HG03097 (cell line): ENCODE measurements around the gene ACYP1.

Experiments
- ATAC-seq: cut with Tn5 transposase; IDR thresholded peaks from one replicate; pipeline ENCODE4 v1.9.1; 2021; ENCODE audit not compliant: unreplicated experiment, low FRiP score

The ACYP1 gene

GRCh38 chr14:75063491-75064204 is at the start of gene ACYP1:
TSS of gene ACYP1 (minus strand) at chr14:75064024. CDS start at chr14:75063553, 471 bp downstream.
- ATAC-seq, result peak; percentile 95

DNA sequence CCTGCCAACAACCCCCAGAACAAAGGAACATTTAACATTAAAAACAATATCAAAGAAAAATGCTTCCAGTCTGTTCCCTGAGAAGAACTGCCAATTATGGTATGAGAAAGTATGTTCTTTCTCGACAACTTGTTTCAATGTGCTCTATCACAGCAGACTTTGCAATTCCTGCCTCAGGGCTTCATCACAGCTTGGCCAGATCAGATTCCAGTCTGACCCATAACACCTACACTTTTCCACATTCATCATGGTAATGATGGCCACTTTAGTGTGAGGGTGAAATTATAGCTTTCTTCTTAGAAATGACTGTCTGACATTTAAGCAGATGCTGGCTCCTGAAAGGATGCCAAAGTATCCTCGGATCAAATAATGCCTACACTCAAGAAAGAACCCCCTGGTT is 46.1 kb upstream of the ACYP1 start:
- no peak for ATAC-seq

DNA sequence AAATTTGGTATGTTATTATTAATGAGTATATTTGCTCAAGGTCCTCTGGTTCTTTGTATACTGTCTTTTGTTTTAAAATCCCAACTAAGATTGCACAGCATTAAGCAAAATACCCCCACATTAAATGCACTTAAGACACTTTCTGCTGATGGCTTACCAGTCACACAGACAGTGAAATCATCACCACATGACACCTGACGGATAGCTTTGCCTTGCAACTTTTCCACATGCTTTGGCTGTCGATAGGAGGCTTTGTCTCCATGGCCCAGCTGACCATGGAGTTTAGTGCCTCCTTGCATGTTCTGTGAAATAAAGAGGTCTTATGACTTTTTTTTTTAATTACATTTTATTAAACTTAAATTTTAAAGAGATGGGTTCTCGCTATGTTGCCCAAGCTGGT is 43.4 kb upstream of the ACYP1 start:
- ATAC-seq, result no peak

GRCh38 chr14:75101491-75101890 is 37.7 kb upstream of the ACYP1 start:
- ATAC-seq, result no peak

- no peak for ATAC-seq
These were observed 34.9 kb upstream of the ACYP1 start for GRCh38 chr14:75098682-75099081.

- ATAC-seq, result no peak
These were observed 34.4 kb upstream of the ACYP1 start for GRCh38 chr14:75098212-75098611.

DNA sequence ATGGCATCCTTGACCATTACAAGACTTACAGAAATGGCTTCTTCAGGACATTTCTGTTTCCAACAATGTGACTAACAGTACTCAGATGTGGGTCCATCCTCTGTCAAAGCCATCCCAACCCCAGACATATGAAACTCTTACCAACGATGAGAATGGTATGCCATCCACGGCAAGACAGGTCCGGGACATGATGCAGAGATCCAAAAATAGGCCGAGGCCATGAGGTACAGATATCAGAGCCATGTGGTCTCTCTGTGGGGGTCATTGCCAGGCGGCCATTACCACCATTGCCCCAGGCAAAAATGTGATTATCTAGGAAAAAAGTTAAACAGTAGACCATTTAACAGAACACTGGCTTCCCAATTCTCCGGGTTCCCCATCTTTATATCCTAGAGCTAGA is 33.1 kb upstream of the ACYP1 start:
- ATAC-seq, result no peak

- ATAC-seq, result no peak
These were observed 31.9 kb upstream of the ACYP1 start for GRCh38 chr14:75095690-75096089.

DNA sequence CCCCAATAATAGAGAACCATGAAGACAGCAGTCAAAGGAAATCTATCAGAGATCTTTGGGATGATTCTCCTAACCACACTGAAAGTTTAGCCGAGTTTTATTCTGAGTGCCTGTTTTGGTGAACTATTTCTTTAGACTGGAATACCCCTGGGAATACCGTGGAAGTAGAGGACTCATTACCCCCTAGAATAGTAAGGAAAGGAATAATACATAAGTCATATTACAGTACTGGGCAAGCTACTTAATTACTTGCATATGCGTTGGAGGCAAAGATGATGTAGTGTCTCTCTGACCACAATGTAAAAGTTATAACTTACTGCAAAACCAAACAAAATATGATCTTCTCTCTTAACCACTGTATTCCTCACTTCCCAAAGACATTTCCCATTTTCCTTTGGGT is 31.1 kb upstream of the ACYP1 start:
- no peak for ATAC-seq

- no peak for ATAC-seq
These were observed 28.9 kb upstream of the ACYP1 start for GRCh38 chr14:75092698-75093097.

- no peak for ATAC-seq
These were observed 27.4 kb upstream of the ACYP1 start for GRCh38 chr14:75091251-75091650.

GRCh38 chr14:75090353-75090752 is 26.5 kb upstream of the ACYP1 start:
- no peak for ATAC-seq

GRCh38 chr14:75088566-75089373 is 24.9 kb upstream of the ACYP1 start:
- no peak for ATAC-seq

DNA sequence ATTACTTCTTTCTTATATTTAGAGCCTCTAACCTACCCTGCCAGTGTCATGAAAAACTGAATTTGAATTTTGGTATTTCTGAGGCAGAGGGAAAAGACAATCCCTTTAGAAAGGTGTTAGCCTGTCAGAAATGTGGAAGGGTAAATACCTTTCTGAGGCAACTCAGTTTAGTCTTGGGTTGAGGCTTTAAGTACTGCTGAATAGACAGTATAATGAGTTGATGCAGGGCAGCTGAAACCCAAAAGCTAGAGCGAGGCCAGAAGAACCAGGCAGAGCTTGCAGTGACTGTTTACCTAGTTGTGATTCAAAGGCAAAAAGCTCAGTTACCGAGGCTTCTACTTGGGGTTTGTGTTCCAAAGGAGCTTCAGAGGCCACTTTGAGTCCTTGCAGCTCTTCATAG is 24.3 kb upstream of the ACYP1 start:
- no peak for ATAC-seq

- ATAC-seq, result no peak
These were observed 20.7 kb upstream of the ACYP1 start for GRCh38 chr14:75084513-75084912.

DNA sequence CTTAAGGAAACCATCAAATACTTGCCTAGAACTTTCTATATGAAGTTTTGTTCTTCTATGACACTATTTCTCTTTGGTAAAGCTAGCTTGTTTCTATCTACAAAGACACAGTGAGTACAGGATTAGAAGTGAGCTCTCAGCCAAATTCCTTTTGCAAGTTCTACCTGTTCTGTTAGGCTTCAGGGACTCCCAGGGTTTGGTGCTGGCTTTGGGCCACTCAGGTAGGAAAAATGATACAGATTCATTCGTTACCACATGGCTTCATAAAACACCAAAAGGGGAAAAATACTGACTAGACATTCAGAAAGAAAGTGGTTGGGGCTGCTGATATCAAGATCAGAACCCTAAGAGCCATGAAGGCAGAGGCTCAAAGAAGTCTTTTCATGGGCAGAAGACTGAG is 19.4 kb upstream of the ACYP1 start:
- no peak for ATAC-seq

DNA sequence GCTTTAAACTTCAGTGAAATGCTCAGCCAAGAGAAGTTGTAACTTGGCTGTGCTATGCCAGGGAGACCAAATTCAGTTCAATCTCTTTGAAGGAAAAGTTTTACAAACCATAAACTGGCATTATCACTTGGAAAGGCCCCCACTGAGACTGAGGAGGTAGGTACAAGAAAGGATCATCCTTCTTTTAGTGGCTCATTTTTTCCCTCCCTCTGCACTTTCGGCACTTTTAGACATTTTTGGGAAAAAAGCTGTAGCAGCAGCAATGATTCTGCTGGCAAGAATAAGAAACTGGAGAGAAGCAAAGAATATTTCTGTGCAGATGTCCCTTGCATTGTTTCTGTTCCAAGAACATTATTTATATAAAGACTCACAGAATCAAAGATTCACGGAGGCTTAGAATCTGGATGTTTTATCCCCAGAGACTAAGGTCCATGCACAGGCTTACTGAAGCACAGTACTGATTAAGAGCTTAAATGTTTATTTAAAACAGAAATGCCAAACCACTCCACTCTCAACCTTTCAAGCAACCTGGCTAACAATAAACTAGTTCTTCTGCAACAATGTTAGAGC is 17.9 kb upstream of the ACYP1 start:
- no peak for ATAC-seq

- no peak for ATAC-seq
These were observed 15.7 kb upstream of the ACYP1 start for GRCh38 chr14:75079521-75079920.

DNA sequence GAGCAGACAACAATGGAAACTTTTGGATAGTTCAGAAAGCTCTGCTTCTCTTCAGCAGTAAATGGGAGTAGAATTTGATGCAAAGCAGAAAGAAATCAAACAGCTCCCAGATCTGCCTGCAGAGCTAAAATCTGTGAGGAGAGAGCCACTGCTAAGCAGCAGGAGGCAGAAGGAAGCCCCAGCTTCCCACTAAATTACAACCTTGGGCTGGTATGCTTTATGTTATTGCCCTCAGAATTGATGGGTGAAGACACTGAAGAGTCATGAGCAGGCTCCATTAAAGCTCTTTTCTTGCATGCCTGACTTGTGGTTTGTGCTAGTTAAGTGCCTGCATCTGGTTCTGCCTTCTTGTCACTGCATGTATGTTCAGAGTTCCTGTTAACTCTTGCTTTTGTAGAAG is 14.0 kb upstream of the ACYP1 start:
- ATAC-seq, result no peak

GRCh38 chr14:75070383-75070782 is 6.6 kb upstream of the ACYP1 start:
- ATAC-seq, result no peak

GRCh38 chr14:75069811-75070145 is 6.0 kb upstream of the ACYP1 start:
- no peak for ATAC-seq
